ENCODE data around the gene PTPRK.
"Not testable (repeated sequence)": the region's sequence is repeated elsewhere in the genome, so short reads cannot be mapped to it uniquely, and the experiment has no call there.

The PTPRK gene

DNA sequence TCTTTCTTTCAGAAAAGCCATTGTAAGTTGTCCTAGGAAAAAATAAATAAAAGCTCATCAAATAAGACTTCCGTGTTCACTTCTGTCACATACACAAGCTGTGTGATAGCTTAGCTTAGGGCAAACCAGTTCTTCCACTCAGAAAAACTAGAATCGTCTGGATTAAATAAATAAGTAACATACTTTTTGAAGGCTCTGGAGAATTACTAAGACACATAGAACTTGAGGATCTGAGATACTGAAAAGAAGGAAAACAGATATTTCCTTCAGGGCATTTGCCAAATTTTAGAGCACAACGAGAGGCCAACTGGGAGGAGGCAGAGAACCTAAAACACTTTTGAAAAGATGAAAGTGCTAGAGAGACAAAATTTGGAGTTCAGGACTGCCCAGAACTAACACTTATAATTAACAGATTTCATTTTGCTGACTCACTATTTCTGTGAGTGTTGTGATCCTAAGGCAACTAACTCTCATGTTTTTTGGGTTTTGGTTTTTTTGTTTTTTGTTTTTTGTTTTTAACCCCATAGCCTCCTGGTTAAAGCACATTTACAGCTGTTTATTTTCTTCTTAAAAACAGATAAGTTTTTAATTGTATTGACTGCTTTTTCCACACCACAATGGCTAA is 580.8 kb downstream of the PTPRK start:
- no peak for DNase-seq

DNA sequence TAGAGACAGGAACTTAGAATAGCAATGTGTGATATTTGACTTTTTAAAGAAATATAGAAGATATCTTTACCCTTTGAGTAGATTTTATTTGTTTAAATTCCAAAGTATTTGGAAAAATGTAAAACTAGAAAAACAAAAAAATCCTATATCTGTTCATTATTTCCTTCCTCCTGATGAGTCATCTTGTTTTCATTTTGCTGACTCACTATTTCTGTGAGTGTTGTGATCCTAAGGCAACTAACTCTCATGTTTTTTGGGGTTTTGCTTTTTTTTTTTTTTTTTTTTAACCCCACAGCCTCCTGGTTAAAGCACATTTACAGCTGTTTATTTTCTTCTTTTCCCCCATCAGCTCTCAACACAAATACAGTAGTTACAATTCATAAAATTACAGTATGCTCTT is 581.7 kb downstream of the PTPRK start:
- DNase-seq = no peak

DNA sequence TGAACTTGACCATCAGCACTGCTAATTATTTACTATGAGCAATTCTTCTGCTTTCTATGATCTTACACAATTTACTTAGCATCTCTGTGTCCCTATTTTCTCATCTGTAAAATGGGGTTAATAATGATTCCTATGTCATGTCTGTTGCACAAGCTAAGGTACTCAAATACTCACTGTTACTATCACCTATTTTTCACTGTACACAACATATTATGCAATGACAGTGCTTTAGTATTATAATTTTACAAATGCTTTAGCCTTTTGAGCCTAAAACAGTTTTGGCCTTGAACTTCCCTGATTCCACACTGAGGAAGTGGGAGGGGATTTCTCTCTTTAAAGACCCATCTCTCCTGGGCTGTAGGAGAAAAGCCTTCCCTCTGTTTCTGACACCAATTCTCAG is 582.7 kb downstream of the PTPRK start:
- no peak for DNase-seq

DNA sequence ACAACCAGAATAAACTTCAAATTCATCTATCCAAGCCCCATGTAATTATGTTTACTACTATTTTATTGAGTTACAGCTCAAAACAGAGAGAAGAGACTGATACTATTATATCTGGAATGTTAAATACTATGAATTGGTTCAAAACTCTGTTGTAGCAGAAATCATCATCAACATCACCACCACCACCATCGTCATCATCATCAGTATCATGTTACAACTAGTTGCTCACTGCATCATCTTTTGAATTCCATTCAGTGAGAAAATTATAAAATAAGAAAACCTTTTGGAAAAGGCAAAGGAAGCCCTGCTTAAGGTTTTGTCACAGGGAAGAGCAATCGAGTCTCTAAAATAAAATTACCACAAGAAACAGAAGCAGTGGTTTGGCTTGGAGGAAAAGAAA is 583.3 kb downstream of the PTPRK start:
- no peak for DNase-seq

DNA sequence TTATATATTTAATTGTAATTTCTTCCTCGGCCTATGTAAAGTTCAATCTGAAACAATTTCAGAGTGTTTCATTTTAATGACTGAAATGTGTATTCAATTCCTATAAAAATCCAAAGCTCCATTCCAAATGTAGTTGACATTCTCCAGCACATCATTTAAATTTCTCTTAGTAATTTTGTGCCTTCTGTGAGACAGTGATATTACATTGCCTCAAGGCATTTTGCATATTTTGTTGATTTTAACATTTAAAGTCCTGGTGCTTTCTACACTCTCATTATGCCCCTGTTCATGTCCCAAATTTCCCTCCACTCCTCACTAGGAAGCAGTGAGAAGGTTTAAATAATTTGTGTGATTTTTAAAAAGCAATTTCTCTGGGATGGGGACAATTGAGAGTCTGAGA is 585.4 kb downstream of the PTPRK start:
- no peak for DNase-seq

DNA sequence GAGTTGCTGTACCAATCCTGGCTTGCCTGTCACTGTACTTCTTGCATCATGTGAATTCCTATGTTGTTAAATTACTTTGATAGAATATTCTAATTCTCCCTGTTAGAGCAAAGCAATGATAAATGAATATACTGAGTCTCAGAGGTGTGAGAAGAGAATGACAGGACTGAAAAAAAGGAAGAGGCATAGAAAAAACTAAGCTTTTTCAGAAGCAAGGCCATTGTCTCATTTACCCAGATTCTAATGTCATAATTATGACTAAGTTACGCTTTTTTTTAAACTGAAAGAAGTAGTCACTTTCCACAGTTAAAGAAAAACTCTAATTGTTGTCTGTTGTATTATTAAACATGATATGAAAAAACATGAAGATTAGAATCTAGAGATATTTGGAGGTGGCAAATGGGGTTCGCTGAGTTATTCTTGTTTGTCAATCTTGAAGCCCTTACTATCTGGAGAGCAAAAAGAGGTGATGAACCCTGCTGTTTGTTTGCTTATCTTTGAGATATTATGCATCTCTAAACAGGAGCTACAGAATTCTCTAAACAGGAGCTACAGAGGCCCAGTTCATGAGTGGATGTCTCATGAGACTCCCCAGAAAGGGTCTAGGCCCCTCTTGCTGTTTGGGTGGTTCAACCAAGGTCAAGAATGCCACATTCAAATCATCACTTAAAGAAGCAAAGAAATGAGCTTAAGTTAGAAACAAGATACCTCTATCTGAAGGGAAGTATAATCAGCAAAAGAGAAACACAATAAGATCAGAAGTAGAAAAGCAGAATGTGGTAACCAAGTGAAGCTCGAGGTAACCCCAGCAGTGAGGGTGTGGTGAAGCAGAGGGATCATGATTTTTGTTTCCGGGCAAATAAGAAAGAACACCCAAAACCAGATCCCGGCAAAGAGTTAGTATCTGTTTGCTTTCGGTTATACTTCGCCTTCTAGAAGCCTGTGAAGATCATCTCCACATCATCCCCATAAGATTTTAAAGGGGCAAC is 586.3 kb downstream of the PTPRK start:
- no peak for DNase-seq

DNA sequence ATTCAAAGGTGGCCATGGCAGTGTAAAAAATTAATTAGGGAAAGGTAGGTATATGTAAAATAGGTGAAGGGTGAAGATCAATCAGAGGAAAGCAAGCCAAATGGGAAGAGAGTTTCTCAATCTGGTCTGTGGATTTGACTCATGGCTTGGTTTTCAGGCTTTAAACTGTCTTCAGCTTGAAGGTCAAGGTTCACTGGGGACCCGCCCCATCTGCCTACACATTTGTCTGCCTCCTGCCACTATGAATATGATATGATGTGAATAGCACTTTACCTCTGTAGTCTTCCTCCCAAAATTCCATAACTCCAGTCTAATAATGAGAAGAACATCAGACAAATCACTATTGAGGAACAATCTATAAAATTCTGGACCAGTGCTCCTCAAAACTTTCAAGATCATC is 587.3 kb downstream of the PTPRK start:
- no peak for DNase-seq

DNA sequence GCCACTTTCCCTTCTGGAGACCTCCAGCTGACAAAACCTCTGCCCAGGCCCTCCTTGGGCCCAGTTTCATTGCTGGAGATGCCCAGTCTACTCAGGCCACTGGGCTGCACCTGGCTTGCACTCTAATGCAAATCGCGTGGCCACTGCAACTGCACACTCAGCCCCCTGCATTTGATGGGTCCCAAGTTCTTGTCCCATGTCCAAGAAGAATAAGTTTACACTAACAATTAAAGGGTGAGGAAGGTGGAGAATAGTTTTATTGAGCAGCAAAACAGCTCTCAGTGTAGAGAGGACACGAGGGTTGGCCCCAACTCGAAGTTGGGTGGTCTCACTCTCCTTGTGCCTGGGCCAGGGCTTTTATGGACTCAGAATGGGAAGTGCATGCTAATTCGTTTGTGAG is 587.7 kb downstream of the PTPRK start:
- DNase-seq = no peak

DNA sequence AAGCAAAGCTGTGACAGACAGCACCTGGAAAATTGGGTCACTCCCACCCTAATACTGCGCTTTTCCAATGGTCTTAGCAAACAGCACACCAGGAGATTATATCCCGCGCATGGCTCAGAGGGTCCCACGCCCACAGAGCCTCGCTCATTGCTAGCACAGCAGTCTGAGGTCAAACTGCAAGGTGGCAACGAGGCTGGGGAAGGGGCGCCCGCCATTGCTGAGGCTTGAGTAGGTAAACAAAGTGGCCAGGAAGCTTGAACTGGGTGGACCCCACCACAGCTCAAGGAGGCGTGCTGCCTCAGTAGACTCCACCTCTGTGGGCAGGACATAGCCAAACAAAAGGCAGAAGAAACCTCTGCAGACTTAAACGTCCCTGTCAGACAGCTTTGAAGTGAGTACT is 594.0 kb downstream of the PTPRK start:
- DNase-seq = not testable (repeated sequence)

DNA sequence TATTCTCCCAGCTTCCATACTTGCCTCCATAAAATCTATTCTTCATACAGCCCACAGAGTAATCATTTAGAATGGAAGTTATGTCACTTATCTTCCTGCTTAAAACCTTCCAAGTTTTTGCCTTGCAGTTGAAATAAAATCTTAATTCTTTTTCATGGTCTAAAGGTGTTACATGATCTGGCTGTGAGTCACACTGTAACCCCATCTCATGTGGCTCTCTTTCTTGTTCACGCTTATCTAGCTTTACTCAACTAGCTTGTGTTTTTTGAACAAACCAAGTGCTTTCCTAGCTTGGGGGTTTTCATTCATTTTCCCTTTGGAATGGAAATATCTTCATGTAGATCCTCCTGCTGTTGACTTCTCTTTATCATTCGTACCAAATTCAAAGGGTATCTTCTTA is 596.0 kb downstream of the PTPRK start:
- DNase-seq = no peak

DNA sequence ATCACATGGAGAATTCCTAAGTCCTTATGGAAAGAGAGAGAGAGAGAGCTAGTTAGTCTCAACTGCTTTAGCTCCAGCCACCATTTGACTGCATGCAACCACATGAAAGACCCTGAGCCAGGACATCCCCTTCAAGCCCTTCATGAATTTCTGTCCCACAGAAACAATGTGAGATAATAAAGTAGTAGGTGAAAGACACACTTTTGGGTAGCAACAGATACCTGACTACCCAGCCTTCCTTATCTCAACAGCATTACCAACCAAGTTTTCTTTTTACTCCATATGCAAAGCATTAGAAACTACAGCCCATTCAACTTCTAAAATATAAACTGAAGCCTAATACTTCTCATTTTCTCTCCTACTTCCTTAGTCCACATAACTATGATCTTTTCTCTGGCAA is 596.4 kb downstream of the PTPRK start:
- DNase-seq = no peak

DNA sequence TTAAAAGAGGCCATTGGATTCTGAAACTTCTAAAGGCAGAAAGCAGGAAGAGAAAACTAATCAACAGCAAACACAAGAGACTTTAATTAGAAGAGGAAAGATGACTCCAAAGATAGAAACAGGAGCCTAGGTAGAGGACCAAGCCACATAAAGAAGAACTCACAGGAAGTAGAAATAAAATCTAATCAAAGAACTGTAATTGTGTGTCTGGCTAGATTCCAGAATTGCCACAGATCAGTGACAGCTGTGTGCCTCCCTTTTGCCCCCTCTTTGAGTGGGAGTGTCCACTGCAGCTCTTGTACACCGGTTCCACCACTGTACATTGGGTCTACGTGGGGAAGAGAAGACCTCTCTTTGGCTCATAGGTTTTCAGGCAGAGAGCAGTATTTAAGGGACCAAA is 597.3 kb downstream of the PTPRK start:
- no peak for DNase-seq

DNA sequence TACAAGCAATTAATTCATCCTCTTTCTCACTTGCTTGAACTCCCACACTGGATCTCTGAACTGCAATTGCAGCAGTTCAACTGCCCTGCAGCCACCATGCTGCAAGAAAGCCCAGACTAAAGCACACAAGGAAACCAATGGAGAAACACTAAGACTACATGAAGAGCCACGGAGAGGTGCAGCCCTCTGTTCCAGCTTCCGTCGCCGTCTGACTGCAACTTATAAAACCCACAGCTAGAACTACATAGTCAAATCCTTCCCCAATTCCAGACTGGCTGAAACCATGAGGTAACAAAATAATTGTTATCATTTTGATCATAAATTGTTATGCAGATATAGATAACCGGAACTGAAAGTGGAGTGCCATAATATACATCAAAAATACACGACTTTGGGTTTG is 598.4 kb downstream of the PTPRK start:
- DNase-seq = no peak

DNA sequence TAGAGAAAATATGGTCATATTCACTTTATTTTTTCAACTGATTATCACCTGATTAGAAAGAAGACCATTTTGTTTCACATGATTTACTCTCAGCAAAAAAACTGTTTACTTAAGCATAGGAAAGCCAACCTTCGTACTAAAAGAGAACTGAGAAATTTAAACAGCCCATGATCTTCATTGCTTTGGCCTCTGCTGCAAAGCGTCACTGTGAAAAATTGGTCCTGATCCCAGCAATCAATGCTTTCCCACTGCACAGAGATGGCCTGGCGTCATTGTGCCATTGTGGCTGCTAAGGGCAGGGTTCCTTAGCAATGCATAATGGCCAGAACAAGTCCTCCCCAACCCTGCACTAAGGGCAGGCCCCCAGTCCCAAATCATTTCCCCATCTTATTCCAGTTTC is 599.6 kb downstream of the PTPRK start:
- no peak for DNase-seq
